NK-92 (cell line): ENCODE data around the gene SHMT2.

Experiments used
- DNase-seq: peaks from one replicate; lab custom pipeline; 2025; ENCODE audit not compliant: unreplicated experiment; lab: John Stamatoyannopoulos, UW

Gene SHMT2

DNA sequence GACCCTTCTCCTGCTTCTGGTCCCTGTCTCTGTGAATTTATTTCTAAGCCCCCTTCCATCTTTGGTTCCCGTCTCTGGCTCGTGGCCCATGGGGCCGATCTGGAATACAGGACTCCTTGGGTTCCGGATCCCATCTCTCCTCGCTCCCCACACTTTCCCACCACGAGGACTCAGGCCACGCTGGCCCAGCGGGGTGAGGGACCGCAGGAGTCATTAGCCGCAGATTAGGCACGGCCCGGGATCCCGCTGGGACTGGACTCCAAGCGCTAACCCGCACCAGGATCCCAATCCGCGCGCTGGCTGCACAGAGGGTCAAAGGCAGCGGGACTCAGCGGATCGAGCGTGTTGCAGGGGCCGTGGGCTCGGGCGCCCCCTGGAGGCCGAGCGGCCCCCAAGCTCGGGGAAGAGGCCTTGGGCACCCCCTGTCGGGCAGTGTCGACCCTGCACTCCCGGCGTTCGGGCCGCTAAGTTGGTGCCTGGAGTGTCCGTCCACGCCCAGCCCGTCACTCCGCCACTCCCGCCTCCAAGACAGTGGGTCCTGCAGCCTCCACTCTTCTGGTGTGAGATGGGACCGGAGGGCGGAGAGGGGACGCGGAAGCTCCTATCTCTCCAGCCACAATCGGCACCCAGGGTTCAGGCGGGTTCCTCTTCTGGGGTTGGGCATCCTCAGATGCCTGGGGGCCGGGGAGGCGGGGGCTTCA, 9.5 kb downstream of the SHMT2 start:
- DNase-seq, result no peak

DNA sequence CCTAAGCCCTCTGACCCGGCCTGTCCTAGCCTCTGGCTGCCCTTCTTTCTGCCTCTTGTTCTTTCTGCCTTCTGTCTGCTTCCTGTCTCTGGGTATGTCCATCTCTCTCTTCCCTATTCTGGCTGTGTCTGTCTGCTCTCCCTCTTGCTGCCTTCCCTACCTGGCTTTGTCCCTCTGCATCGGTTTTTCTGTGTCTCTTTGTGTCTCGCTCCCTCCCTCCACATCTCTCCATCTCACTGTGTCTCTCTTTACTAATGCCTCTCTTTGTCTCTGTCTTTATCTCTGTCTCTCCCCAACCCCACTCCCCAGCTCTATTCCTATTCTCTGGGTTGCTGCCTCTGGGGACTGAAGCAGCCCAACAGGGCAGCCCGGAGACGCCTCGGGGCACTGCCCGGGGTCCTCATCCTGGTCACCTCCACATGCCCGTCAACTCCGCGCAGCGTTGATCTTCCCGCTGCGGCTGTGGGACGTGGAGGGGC, 10.1 kb downstream of the SHMT2 start:
- DNase-seq, result no peak

DNA sequence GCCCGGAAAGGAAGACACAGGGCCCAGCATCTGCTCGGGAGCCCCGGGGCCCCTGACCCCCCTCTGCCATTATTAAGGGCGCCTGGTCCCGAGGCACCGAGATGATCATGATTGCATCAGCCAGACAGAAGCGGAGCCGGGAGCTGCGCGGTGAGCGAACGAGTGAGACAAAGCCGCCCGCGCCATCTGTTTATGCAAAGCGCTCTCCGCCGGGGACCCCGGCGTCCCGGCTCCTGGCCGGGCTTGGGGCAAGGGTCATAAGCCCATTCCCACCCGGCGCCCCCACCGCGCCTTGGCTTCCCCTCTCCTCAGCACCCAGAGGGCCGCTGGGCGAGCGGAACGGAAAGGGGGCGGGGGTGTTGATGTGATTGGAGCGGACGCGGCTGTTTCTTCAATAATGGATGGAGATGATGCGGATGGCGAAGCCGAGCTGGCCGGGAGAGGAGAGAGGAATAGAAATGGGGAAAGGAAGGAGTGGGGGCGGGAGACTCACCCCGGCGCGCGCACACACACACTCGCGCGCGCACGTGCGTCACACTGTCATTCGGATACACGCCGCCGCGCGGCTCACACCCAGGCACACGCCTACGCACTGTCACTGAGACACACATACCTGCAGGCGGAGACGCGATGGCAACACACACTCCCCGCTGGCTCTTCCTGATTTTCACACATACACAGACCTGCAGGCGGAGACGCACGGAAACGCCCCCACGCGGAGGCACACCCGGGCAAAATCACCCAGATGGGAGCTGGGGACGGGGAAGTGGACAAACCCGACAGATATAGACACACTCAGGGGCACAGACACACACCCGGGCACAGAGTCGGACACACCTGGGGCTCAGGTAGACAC, 10.8 kb downstream of the SHMT2 start:
- no peak for DNase-seq

DNA sequence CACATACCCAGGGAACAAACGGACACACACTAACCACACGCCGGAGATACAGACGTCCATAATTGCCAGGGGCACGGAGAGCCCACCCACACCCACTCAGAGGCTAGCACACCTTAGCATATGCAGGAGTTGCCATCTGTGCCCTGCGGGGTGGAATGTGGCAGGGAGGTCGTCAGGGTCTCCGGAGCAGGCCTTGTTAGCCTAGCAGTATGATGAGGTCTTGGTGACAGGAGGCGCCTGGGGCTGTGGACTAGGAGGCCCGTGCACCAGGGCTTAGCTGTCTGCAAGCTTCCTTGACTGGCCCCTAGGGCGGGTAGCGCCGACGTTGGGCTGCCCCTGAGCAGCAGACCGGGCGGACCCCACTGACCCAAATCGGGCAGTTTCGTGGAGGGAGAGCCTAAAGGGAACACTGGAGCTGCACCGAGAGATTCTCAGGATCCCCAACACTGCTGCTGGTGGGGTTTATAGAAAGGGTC, 11.5 kb downstream of the SHMT2 start:
- DNase-seq, result no peak

DNA sequence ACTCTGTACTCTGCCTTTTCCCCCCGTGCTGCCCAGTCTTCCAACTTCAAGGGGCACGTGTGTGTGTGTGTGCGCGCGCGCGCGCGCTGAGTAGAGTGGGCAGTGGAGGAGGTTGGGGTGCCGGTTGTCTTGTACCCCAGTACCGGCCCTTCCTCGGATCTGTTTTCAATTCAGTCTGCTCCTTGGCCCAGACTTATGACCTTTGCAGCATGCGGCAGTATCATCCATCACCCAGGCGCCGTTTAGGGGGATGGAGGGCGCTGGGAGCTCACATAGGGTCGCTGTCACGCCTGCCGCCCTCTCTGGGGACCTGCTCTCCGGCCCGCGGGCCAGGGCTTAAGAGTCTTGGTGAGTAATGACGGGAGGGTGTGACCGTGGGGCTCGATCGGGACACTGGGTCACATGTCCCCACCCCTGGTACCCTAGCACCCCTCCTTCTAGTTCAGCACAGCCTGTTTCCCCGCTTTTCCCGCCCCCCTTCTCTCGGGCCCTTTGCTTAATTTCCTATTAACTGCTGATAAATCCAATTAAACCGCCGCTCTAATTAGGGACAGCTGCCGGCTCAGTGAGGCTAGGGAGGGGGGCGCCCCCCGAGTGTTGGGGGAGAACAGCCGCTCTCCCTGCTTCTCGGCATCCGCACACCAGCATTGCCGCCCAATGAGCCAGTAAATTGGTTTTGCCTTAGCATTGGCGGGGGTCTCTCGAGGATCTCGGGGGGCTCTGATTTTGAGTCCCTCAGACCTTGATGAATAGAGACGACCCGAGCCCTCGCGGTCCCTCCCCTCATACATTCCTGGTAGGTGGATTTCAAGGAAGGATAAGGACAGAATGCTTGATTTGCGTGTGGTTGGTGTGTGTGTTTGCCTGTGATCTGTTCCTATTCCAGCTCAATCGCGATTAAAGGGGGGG, 12.1 kb downstream of the SHMT2 start:
- DNase-seq, result no peak

DNA sequence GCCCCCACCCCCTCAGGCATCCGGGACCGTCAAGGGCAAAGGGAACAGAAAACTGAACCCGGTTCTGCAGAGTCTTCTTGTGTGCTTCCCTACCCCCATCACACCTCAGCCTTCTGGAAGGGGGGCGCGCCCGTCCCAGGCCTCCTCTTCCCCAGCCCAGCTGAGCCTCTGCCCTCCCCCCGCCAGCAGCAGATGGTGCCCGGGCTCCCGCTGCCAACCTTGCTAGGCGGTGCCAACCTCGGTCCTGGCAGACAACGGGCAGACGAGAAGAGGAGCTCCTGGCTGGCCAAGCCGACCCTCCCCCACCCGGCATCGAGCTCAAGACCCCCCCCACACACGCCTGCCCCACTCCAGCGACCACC, 12.8 kb downstream of the SHMT2 start:
- DNase-seq, result no peak

DNA sequence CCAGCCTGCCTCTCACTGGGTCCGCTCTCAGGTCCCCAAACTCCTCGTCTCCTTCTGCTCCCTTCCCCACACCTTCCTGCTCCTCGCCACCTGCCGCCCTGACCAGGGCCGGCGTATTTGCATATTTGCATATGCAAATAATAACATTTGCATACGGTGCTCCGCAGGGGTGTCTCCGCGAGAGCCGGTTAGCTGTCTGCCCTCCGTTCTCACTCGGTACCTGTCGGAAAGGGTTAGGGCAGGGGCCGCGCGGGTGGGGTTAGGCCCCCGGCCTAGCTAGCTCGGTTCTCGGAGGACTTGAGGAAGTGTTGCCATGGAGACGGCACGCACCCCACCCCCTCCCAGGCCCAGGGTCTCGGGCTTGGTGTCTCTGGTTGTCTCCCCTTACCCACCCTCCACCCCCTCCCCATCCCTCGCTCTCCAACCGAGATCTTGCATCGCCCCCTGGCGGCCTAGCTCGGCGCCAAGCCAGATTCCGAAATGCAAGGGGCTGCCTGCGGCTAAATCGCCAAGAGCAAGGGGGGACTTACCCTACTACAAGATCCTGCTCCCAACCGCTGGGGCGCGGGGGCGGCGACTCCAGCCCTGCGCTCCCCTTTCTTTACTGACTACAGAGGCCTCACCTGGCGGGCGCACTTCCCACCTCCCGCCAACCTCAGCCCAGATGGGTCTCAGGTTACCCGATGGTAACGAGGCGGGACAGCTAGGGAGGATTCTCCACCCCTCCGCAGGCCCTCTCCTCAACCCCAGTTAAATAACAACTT, 13.4 kb downstream of the SHMT2 start:
- DNase-seq, result no peak

DNA sequence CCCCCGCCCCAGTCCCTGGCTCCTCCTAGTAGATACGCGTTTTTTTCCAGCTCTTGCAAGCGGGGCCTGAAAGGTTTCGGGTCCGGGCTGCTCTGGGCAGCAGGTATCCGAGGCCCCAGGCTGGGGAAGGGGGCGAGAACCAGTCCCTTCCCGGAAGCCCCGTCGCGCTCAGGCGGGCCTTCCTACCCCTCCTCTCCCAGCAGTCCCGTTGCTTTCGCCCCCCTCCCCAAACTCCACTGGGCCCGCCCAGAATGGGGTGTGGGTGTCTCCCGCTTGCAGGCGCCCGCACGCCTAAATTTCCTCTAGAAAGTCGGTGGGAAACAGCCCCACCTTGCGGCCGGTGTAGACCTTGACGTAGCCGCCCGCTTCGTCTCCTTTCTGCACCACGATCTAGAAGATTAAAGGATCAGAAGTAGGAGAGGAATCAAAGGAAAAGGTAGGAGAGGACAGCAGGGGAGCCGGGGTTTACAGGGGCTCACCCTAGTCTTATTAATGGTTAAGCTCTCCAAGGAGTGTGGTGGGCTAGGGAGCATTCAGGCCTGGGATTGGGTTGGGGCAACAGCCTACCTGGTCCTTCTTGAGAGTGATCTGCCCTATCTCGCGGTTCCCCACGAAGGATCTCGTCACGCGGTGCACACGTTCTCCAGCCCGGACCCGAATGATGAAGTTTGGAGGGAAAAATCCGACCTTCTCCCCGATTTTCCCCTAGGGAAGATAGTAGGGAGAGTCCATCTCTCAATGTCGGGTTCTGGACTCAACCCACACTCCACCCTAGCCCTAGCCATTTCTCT, 14.2 kb downstream of the SHMT2 start:
- DNase-seq, result no peak

DNA sequence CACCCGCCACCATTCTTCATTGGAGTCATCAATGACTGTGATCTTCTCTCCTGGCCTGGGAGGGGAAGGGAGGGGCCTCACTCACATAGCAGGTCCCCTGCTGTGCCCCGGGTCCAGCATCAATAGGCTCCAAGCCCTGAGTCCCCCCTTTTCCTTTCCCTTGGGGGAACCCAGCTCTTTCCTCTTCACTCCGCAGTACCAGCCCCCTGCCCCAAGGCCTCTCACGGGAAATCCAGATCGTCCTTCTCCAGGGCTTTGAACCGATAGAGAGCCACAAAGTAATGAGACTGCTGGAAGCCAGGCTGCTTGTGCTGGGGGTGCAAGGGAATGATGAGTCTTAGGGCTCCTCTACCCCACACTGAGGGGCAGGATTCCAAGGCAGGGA, 14.8 kb downstream of the SHMT2 start:
- no peak for DNase-seq

DNA sequence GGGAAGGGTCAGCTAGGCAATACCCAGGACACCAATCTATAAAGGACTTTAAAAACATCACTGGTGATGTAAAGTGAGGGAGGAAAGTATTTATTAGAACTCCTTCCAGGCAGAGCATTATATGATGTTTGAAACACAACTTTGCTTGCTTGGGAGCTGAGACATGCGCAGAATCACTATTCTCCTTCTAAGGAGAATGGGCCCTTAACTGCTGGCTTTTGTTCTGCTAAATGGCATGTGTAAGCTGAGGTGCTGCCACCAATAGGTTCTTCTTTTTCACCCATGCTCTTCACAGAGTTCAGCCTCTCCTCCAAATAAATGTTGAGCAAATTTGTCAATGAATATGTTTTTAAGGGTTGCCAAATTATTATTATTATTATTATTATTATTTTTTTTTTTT, 17.5 kb downstream of the SHMT2 start:
- DNase-seq, result no peak

DNA sequence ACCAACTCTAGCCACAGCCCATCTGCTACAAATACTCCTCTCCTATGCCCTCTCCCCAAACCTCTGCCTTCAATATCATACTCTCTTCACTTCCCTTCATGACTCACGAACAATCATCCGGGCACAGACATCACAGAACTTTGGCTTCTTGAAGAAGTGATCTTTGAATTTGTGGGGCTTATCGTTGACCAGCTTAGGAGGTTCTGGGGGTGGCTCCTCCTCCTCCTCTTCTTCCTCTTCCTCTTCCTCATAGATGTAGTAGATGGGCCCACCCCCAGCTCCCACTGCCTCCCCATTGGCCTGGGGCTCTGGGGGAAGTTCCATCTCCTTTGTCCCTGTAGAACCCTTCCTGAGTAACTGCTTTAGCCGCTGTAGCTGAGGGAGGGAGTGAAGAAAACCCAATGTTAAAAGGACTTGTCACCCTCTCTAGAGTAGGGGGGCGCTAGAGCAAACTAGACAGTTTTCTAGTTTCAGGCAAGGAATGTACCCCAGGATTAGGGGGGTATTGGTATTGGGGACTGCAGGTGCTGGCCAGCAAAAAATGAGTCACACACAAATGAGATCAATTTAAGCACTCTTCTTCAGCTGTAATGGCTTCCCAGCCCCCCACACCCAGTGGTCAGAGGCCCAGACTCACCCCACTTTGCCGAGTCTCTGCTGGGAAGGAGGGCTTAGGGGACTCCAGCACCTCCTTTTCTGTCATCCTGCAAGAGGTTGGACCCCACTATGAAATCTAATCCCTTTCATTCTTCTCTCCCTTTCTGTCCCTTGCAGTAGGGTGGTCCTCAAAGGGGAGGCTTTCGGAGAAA, 19.6 kb downstream of the SHMT2 start:
- DNase-seq, result no peak

DNA sequence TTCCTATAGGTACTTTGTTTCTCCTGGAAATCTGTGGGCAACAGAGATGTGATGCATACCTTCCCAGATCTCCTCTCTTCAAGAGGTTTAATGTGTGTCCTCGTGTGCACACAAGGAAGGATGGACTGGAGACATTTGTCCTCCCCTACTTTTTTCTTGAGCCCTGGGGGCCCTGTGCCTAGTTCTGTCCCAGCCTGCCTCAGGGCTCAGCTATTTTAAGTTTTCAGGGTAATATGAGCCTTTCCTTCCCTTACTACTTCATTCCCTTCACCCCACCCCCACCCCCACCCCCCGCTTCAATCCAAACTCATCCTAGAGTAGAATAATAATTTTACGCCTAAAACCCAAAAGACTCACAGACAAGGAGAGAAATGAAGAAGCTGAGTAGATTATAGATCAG, 21.0 kb downstream of the SHMT2 start:
- DNase-seq, result no peak

DNA sequence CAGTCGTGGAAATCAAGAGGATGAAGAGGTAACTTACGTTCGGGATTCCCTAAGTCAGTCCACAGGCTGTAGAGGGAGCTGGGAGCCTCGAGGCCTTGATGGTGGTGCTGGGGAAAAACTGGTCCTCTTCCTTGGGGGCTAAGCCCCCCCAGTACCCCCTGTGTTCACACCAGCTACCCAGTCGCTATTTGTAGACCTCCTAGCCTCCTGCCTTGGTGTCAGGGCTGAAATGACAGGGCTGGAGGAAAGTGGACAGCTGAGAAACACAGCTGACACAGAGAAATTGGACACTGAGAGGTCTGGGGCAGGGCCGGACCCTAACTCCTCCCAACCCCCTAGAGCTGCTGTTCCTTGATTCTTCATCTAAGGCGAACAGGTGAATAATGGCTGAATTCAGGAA, 21.4 kb downstream of the SHMT2 start, which contains the start of gene STAC3:
Gene STAC3, minus strand, starts transcription at position 232 of the 400 bp plus-strand sequence. CDS start 1,551 bp downstream, outside the sequence.
- DNase-seq, result no peak

DNA sequence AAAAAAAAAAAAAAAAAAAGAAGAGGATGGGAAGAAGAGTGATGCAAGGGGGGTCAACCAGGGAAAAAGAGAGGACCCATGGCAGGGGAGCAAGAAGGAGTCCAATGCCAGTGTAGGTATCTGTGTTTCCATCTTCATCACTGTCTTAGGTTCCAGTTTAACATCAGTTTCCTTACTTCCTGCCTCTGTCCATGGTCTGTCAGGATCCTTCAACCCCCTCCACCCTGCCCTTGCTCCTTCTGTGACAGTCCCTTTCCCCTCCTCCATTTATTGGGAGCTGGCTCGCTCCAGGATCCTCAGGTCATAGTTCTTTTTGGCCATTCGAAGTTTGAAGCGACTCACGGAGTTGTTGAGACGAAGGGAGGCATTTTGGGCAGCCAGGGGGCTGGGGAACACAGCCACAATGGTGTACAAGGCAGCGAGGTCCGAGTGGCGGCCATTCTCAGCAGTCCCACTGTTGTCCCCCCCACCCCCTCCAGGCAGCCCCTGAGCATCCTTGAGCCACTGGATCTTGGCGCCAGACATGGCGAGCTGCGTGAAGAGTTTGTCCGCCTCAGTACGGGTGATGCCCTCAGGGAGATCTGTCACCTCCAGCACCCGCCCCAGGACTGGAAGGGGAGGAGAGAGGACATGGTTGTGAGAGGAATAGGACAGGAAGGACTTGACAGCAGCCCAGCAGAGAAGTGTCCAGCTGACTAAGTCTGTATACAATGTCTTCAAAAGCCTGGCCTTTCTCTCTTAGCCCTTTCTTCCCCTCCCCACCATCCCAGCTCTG, 25.2 kb downstream of the SHMT2 start:
- DNase-seq, result no peak

DNA sequence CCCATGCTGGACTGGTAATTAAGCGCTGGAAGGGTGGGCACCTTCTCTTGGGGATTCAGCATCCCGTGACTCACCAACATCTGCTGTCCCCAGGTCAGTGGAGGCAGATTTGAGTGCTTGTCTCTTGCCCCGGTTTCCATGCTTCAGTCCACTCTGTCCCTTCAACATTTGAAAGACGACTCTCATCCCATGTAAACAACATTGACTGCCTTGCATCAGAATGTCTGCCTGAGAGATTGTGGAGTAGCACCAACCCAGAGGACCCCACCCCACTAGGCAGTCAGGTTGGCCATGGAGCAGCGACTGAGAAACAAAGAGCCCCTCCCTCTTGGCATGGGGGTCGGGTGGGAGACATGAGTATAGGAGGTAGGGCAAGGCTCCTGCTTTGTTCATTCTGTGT, 26.4 kb downstream of the SHMT2 start:
- DNase-seq, result no peak

DNA sequence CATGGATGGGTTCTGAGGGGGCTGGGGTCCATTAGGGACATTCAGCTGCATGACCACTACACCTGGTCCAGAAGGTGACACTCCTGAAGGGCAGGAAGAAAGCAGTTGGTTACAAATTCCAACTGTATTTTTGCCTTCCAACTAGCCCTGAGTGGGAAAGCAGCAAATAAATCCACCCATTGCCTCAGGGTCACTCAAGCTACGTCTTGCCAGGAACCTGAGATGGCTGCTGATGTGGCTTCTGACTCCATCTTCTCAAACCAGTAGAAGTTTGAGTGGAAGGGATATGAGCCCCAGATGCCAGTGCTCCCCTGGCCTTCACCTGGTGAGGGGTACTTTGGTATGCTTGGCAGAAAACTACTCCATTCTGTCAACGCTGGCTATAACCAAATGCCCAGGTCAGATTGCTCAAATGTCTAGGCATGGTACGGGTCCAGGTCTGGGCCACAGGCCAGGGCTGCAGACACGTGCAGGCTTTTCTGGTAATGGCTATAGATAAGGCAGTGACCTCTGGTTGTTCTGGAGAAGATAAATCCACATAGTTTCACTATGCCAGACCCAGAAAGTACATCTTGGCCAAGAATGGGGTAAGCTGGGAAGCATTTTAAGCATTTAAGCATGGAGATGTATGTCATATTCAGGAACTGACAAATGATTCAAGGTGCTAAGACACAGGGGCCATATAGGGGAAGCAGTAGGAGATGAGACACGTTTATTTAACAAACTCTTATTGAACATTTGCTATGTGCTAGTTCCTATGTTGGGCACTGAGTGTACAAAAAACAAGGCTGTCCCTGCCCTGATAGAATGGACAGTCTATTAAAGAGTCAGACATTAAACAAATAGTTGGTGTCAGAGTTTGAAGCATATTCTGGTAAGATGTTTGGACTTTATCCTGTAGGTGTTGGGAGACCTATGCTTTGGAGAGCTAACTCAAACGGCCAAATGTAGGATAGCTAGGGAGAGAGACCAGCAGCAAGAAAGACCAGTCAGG, 29.8 kb downstream of the SHMT2 start:
- no peak for DNase-seq

DNA sequence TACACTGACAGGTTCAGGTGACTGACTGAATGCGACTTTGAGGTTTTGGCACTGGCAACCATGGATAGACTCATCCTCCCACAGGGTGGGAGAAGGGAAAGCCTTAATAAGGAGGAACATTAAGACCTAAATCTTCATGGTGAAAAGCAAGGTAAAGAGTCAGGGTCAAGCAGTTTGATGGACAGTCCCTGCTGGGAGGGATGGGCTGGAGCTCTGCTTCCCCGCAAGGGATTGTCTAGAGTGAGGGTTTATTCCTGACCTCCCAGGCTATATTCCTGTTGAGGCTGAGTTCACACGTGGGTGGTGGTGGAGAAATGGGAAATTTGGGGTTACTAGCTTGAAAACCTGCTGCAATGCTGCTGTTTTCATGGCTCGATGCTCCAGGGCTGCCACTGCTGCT, 30.9 kb downstream of the SHMT2 start:
- DNase-seq, result no peak
